Stimulated activated CD8-positive, alpha-beta memory T cell treated with anti-CD3 and anti-CD28 coated beads, Interleukin-15, amount 100 ng/mL, for 48 hours (primary cell): ENCODE results near the gene TMEM61.
"Not testable (repeated sequence)": the region's sequence is repeated elsewhere in the genome, so short reads cannot be mapped to it uniquely, and the experiment has no call there.

Experiments used
- DNase-seq, 2 donors: peaks; one replicate each; pipeline ENCODE4 v3.0.0-alpha.2; 2020; ENCODE audit warnings: low read depth in 2 of 2

The TMEM61 gene

GRCh38 chr1:55001311-55001710 lies 20.9 kb downstream of the TMEM61 start:
- no peak for DNase-seq

GRCh38 chr1:55002686-55003085 lies 22.3 kb downstream of the TMEM61 start:
- no peak for DNase-seq

DNA sequence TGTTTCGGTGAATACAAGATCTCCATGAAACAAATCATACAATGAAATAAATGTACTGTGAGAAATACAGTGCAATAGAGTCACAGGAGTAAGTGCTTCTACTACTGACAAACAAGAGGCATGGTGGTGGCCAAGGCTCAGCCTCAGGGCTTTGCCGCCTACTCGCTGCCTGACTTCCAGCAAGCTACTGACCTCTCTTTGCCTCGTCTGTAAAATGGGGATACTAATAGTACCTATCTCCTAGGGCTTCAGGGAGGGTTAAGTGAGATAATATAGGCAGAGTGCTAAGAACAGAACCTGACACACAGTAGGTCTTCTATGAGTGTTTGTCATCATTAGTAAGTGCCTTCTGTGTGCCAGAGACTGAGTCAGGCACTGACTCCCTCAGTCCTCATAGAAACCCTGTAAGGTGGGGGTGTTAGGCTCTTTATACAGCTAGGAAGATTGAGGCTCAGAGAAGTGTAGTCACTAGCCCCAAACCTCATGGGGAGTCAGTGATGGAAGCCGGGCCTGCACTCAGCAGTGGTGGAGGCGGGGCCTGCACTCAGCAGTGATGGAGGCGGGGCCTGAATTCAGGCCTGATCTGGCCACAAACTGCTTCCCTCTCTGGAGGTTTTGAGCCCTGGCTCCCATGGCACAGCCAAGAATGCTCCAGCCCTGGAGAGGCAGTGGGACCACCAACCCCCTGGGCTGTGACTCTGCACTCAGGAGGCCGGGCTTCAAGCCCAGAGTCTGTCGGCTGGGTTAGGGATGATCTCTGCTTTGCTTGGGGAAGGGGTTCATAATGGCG lies 25.1 kb downstream of the TMEM61 start:
- no peak for DNase-seq

DNA sequence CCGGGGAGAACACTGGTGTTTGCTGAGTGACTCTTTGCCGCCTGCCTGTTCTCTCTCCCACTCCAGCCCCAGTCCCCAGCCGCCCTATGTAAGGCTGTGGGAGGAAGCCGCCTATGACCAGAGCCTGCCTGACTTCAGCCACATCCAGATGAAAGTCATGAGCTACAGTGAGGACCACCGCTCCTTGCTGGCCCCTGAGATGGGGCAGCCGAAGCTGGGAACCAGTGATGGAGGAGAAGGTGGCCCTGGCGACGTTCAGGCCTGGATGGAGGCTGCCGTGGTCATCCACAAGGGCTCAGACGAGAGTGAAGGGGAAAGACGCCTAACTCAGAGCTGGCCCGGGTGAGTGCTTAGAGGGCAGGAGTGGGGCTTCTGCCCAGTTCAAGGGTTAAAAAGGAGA lies 26.5 kb downstream of the TMEM61 start:
- no peak for DNase-seq

- no peak for DNase-seq
Observed at GRCh38 chr1:55007625-55008024, 27.2 kb downstream of the TMEM61 start.

DNA sequence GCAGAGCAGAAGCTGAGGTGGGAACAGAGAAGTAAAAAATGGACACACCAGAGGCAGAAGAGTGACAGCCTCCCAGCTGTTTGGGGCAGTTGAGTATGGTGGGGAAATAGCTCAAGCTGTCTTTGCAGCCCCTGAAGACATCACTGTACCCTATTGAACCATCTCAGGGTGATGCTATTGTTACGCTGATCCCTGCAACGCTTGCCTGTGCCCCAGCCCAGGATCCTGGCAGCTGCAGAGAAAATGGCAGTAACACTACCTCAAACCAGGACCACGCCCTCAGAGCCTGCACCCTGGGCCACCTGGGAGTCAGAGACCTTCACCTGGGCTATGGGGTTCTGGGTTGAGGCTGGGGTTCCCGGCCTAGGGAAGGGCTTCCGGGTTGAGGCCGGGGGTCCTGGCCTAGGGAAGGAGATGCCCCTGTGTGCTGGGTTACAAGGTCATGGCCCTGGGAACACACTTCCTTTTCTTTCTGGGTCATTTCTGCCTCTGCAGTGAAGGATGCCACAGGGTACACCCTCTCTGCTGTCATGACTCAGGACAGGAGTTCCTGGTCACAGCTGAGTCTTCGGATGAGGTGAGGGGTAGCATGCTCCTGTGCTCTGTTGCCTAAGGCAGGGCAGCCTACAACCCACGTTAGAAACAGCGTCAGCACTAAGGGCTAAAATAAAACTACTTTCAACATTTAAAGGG lies 29.9 kb downstream of the TMEM61 start:
- no peak for DNase-seq

DNA sequence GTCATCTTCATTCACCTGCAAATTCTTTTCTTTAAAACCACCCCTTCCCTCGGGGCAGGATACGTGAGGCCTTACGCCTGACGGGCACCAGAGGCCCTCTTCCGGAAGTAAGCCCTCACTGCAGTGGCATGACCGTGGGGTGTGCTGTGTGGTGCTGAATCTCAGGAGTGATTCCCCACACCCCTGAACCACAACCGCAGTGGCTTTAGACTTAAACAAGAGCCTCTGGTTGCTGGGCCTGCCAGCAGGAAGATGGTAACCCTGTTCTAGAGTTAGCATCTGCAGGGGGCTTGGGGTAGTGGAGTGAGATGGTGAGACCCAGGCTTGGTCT lies 30.4 kb downstream of the TMEM61 start:
- DNase-seq = no peak

DNA sequence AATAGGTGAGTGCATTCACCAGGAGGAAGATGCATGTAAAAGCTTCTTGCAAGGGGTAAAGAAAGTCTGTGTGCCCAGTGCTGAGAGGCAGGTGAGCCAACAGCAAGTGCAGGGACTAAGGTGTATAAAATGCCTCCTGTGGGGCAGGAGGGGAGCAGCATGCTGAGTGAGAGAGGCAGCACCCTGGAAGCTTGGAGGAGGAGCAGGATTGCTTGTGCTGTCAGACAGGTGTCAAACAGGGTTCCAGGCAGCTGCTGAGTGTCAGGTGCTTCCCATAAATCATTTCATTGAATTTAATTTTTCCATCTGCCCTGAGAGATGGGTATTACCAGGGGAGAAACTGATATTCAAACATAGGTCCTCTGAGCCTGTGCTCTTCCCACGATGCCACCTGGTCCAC lies 32.2 kb downstream of the TMEM61 start:
- no peak for DNase-seq

DNA sequence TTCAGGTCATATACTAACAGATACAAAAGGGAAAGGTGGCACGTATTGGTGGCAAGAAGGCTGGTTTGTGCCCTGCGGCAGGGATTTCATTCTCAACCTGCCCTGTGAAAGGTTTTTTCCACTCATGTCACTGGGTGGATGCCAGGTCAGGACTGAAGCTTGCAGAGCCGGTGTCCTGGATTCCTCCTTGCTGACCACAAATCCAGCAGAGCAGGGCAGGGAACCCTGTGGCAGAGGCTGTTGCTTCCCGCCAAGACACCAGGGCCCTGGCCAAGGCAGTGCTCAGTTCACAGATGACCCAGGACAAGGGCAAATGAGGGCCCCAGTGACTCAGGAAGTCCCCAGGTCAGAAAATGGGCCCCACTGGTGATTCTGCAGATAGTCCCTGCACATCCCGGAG lies 34.7 kb downstream of the TMEM61 start:
- DNase-seq = no peak

DNA sequence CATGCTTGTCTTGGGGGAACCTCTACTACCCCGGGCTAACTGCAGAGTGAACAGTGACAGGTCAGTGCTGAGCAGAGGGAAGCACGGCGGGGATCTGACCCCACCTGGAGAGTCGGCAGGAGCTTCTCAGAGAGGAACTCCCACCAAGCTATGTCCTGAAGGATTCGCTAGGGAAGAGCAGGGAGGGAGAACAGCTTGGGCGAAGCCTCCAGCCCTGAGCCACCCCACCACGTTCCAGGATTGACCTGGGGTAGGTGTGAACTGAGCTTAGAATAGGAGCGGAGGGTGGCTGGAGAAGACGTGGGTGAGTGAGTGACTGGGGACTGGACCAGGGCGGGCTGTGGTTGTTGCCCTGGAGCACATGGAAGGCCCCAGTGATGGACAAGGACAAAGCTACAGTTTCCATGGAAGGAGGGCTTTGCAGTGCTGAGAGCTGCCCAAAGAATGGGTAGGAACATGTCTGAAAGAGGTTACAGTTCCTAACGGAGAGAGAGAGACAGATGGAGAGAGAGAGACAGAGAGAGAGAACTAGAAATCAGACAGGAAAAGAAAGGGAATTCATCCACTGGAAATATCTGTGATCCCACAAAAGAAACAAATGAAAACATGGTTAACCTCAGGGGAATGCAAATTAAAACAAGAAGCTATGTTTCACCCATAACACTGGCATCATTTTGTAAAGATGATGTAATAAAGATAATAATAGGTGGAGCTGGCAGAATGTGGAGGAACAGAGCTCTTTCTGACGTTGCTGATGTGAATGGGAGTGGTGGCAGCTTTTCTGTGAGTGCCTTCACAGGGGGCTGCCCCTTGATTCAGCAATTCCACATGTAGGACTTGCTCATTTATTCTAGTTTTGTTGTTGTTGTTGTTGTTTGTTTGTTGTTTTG lies 35.5 kb downstream of the TMEM61 start:
- no peak for DNase-seq

- no peak for DNase-seq
Observed at GRCh38 chr1:55018395-55018794, 38.0 kb downstream of the TMEM61 start.

GRCh38 chr1:55021942-55022546 lies 41.6 kb downstream of the TMEM61 start:
- peak; percentile 37 to 51 for DNase-seq

- DNase-seq = not testable (repeated sequence)
Observed at GRCh38 chr1:55024163-55024562, 43.7 kb downstream of the TMEM61 start.

- not testable (repeated sequence) for DNase-seq
Observed at GRCh38 chr1:55026682-55027081, 46.3 kb downstream of the TMEM61 start.

DNA sequence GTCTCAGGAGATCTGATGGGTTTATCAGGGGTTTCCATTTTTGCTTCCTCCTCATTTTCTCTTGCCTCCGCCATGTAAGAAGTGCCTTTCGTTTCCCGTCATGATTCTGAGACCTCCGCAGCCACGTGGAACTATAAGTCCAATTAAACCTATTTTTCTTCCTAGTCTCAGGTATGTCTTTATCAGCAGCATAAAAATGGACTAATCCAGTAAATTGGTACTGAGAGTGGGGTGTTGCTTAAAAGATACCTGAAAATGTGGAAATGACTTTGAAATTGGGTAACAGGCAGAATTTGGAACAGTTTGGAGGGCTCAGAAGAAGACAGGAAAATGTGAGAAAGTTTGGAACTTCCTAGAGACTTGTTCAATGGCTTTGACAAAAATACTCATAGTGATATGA lies 50.7 kb downstream of the TMEM61 start:
- not testable (repeated sequence) for DNase-seq

GRCh38 chr1:55033265-55033614 lies 52.8 kb downstream of the TMEM61 start:
- no peak for DNase-seq

GRCh38 chr1:55034476-55035133 lies 54.2 kb downstream of the TMEM61 start:
- no peak for DNase-seq

DNA sequence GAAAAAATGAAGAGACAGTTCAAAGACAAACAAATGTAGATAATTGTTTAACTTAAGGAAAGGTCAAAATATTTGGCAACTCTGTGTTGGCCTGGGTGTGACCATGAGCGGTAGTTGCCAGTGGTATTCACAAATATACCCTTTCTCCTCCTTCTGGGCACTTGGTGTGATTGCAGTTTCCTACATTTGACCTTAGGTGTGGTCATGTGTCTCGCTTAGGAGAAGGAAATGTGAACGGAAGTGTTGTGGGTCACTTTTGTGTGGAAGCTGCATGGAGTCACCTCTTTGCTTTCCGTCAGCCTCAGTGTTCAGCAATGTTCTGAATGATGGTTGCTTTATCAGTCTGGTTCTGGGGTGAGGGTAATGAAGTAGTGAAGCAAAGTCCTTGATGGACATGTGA lies 55.5 kb downstream of the TMEM61 start:
- no peak for DNase-seq

GRCh38 chr1:55037733-55038551 lies 57.5 kb downstream of the TMEM61 start:
- no peak for DNase-seq

- DNase-seq = no peak
Observed at GRCh38 chr1:55038552-55038838, 58.1 kb downstream of the TMEM61 start.

DNA sequence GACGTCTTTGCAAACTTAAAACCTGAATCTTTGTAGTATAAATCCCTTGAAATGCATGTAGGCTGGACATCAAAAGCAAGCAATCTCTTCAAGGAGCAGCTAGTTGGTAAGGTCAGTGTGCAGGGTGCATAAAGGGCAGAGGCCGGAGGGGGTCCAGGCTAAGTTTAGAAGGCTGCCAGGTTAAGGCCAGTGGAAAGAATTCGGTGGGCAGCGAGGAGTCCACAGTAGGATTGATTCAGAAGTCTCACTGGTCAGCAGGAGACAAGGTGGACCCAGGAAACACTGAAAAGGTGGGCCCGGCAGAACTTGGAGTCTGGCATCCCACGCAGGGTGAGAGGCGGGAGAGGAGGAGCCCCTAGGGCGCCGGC lies 58.5 kb downstream of the TMEM61 start:
- no peak for DNase-seq
